Activated CD4-positive, alpha-beta T cell treated with anti-CD3 and anti-CD28 coated beads, Interleukin-2, Interleukin-4, amounts not matched to agents 100 ng/mL and 50 ng/mL, durations not matched to agents 16 hours and 8 hours (primary cell): ENCODE results near the gene LRRC63.
"Not testable (repeated sequence)": the region's sequence is repeated elsewhere in the genome, so short reads cannot be mapped to it uniquely, and the experiment has no call there.

Experiments used
- DNase-seq: peaks from one replicate; pipeline ENCODE4 v3.0.0-alpha.2; 2020; ENCODE audit warnings: low spot score

LRRC63 gene, protein sequence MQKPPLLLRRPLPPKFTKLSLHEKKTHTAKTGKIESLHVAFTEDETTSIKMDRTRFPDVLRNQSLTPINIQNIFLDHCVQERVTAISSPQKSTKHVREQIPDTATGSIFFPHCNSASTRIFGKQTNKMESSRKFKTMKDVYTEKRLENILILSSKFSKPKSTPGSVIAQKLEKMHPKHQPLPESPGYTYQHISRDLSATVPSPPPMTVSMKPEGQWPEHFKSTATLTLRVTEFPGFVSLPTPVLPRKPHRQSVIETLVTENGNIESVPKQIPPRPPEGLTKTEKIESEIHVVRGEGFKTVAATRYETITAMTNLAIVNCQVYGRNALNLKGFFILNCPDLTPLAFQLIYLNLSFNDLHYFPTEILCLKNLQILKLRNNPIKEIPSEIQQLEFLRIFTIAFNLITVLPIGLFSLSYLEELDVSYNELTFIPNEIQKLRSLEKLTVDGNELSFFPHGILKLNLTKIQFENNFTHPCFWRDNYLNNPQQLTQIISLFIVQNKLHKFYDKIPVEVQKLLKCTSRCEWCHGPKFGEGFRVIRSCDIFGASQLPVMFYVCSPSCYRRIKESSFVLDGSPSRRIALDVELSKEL

DNA sequence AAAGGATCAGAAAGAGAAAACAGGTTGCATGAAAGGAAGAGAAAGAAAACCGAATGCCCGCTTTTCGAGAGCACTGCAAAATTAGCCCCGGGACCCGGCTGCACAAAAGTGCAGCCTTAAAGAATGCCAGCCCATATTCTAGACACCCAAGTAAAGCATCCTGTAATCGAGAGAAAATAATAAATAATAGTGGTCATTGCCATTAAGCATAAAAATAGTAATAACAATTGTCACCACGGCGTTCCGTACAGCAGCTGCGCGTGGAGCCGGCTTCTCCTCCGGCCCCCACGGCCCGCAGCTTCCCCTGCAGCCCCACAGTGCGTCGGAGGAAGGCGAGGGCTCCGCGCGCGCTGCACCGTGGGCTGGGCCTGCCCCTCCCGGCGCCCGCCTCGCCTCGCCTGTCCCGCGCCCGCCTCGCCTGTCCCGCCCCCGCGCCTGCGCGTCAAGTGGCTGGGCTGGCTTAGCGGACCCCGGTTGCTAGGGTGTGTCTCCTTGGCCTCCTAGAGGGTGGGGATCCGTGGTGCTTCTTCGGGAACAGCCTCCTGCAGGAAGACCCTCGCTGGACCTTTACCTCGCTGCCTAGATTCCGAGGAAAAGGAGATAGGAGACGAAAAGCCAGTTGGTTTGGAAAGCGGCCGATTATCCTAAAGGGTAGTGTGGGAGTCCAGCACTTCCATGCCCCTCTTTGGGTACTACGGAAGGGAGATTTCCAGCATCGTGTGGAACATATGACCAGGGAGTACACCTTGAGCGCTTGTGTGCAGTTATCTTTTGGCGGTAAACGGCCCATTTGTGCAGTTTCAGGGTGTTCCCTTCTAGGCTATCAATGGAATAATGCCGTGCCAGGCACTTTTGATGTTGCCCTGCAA is at the start of gene LRRC63:
Gene LRRC63, plus strand, starts transcription at position 446 of the 869 bp plus-strand sequence. CDS start 1,107 bp downstream, outside the sequence.
- peak; percentile 86 for DNase-seq

DNA sequence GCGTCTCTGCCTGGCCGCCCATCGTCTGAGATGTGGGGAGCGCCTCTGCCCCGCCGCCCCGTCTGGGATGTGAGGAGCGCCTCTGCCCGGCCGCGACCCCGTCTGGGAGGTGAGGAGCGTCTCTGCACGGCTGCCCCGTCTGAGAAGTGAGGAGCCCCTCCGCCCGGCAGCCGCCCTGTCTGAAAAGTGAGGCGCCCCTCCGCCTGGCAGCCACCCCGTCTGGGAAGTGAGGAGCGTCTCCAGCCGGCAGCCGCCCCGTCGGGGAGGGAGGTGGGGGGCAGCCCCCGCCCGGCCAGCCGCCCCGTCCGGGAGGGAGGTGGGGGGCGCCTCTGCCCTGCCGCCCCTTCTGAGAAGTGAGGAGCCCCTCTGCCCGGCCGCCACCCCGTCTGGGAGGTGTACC is 49.0 kb upstream of the LRRC63 start:
- not testable (repeated sequence) for DNase-seq

DNA sequence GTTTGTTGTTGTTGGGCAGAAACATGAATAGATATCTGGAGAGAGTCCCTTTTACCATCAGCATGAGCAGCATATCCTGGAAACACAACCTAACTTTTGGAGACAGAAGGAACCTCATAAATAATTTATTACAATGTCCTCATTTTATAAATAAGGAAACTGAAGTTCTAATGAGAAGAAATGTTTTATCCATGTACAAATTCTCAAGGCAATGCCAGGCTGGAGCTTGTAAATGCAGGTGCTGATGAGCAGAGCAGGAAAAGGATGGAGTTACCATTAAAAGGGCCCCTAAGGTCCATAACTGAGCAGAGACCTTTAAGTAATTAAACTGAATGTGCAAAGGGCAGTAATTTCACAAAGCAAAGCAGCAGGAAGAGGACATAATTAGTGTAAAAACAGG is 47.1 kb upstream of the LRRC63 start:
- DNase-seq: no peak

DNA sequence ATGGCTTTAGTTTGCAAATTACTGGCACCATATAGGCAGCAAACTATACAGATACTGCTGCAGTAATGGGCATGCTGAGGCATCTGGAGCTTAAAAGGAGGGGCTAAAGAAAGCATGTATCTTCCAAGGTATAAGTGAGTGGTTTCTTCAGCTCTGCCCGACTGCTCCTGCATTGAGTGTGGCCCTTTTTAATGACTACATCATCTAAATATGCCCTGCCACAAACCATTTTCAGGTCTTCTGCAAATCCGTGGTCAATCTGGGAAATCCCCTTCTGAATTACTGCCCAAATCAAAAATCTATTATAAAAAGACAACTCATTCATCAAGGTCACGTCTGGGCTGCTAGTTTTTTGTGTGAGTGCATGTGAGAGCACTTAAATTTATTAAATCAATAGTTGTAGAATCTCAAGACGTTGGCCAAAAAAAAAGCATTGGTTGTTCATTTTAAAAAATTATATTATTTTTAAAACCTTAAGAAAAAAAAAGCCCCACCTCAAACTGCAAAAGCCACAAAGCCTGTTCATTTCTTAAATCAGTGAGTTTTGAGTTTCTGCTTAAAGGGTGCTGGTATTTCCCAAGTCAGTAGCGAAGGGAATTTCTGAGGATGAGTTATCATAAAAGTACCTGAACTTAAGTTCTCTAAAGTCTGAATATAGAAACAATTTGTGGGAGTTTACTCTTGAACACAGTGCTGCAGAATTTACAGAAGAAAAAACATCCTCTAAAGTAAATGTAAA is 46.1 kb upstream of the LRRC63 start:
- DNase-seq: peak; percentile 84

DNA sequence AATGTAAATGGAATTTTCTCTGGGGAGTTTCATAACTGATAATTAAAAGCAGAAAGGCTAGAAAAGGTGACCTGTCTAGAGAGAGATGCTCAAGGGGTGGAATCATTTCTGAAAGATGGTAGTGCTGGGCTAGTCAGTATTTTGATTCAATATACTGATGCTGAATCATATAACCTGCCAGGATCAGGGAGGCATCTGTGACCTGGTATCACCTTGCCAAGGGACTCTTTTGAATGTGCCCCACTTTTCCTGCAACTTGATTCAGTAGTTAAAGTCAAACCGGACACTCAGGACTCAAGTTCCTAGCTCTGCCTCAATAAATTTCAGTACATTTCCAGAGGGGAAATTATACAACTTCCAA is 45.5 kb upstream of the LRRC63 start:
- DNase-seq: no peak

DNA sequence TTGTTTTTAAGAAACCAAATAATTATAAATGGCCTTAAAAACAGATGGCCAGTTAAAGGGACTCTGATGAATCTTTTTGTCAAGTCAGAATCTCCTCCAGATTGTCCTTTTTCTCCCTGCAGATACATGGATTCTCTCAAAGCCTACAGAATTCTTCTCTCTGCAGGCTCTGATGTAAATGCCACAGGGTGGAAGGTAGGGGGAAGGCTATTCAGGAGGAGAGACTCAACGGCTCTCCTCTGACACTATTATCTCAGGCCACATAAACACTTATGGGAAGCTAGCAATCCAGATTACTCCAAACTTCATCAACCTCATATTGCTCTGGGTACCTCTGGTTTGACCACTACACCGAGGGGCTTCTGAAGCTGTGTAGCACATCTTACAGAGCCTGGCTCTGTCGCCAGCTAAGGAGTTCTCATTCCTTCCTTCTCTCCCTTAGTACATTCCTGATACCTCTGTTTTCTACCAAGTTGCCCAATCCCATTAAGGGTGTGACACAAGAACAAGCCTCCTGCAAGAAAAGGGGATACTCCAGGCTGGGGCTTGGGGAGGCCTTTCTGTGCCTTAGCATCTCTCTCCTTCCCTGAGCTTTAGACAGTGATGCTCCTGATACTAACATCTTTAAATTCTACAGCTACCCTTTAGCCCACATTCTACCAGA is 44.6 kb upstream of the LRRC63 start:
- no peak for DNase-seq

DNA sequence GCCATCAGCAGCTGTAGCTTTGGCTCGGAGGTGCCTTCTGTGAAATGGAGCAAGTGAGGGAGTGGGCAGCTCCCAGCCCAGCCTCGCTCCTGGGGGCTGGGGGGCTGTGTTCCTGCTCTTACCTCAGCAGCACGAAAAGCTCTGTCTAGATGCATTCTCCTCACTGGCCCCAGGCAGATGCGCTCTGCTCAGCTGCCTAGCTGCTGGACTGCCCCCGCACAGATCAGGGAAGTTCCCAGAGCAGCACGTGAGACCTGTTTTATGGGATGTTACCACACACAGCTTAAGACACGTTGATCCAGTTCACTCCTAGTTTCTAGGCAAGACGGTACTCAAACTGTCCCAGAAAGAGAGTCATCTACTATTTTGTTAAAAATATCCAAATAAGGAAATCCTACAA is 43.4 kb upstream of the LRRC63 start:
- no peak for DNase-seq

DNA sequence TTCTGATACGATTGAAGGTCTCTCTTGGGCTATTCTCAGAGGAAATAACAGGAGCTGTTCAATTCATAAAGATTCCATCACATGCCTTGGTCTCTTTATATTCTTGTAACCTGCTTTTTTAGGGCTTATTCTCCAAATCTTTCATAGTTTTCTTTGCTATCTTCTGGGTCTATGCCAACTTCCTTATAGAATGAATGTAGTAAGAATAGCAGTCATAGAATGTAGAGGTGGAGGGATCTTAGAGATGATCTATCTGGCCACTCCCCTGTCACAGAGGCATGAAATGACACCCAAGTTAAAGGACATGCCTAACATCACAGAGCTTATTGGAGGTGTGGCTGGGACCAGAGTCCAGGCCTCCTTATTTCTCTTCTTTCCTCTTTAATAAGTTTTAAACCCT is 42.9 kb upstream of the LRRC63 start:
- DNase-seq: no peak

DNA sequence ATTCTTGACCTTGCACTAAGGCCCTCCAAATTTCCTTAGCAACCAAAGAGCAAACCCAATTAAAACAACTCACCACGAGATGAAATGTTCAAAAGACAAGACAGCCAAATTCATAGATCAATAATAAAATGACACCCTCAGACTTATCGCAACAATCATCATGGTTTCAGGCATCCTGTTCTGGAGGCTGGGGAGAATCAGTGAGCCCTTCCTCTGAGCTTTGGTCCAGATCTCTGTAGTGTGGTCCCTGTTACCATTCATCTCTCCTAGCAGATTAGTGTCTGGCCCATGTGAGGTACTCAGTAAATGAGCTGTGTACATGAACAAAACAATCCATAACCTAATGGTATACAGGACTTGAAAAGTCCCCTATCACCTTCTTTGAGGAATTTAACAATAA is 42.0 kb upstream of the LRRC63 start:
- no peak for DNase-seq

DNA sequence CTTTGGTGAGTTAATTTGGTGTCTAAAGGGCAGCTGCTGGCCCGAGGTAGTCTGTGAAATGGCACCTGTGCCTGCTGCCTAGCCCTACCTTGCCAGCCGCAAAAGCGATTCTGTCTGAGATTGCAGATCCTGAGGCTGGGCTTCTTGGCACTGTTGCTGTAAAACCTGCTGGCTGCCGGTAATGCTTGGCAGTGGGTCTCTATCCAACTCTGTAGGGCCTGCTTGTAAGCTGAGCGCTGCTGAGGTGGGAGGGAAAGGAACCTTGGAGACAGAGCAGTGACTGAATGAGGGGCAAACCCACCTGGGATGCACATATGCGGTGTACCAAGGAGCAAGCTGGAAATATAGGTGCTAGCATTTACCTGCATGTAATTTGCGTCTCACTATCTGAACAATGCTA is 41.5 kb upstream of the LRRC63 start:
- no peak for DNase-seq

DNA sequence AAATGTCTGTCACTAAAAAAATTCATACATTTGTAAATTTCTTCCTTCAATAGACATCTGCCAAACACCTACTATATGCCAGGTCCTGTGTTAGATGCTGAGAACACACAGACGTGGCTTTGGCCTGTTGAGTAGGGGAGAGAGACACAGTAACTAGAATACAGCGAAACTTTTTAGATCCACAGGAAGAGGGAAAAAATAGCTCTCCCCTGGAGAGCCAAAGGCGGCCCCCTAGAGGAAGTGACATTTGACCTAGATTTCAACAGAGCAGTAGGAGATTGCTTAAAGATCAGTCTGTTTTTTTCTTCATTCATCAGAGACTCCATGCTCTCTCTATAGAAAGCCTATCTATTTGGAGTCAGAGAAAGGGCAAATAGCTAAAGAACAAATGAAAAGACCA is 41.0 kb upstream of the LRRC63 start:
- DNase-seq: no peak

DNA sequence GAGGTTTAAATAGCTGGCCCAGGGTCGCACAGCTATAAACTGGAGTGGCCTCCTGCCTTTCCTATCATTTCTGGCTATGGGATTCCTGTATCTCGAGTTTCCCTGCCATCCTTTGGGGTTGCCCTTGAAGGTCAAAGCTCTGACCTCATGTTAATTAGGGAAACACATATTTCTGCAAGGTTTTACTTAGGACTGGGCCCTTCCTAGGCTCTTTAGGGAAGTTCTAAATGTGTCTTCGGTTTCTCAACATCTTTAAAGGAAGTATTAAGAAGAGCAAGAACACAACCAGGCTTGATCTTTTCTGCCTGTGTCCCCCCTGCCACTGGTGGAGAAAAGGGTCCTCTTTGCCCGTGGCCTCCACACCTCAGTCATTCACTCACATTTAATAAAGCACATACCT is 40.5 kb upstream of the LRRC63 start:
- DNase-seq: no peak

DNA sequence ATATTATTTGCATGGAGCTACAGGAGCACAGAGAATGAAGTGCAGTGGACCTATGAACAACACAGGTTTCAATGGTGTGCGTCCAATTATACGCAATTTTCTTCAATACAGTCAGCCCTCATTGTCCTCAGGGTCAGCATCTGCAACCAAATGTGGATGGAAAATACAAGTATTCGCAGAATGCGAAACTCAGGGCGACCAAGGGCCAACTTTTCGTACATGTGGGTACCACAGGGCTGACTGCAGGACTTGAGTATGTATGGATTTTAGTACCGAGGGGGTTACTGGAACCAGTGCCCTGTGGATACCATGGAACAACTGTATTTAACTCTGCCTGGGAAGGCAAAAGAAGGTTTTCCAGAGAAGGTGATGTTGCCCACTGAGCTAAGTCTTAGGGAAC is 40.0 kb upstream of the LRRC63 start:
- DNase-seq: no peak

DNA sequence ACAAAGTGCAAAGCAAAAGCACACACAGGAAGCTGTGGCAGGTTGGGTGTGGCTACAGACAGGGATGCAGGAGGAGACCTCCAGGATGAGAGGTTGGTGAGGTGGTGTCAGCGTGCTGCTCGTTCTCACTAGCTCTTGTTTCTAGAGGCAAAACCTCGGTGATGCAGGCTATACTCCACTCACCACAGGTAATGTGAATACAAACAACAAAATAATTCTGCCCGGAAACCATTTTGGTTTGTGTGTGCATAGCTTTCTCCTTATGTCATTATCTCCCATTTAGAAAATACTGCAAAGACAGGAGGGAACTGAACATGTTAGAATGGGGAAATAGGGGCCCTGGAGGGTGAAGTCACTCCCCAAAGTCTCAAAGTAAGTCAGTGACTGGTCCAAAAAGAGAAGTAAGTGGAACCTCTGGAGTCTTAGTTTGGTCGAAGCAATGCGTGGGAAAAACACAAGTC is 39.2 kb upstream of the LRRC63 start:
- DNase-seq: peak; percentile 81

DNA sequence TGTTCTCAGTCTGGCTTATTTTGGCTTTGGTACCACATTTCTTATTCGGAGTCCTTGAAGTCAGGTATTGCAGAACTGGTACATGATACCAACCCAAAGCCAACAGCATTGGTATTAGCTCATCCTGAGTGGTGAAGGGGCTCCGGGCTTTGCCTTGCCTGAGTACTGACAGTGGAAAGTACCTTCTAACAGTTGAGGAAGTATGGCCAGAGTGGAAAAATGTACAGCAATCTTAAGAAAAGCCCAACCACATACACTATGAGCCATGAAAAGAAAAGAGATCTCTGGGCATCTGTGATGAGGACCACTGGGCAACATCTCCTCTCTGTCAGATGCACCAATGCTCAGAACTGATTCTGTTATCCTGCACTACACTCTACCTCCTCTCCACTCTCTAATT is 38.1 kb upstream of the LRRC63 start:
- peak; percentile 66 for DNase-seq

DNA sequence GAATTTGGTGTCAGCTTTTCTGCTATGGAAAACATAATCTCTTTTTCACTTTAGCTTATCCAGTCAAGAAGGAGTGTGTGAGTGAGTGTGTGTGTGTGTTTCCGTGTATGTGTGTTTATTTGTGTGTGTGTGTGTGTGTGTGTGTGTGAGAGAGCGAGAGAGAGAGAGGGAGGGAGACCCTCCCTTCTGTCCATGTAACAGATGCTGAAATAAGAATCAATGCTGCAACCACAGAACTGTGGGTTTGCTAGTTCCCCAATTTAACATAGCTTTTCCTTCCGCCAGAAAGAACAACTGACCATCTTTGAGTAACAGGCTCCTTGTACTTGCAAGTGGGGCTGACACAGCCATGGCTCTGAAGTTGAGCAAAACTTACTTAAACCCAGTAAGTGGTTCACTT is 35.0 kb upstream of the LRRC63 start:
- peak; percentile 58 for DNase-seq

DNA sequence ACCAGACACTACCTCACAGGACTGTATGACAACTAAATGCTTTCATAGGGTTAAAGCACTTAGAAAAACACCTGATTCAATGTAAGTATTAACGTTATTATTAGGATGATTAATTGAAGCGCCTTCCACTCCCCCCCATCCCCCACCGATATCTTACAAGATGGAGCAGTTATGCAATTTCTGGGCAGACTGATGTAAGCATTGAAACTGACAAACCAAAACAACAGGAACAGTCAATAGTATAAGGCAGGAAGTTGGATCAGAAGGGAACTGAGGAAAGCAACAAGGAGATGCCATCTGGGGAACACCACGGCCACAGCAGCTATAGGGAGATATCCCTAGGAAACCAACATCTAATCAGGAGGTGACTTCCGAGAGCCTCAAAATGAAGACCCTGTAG is 33.6 kb upstream of the LRRC63 start:
- no peak for DNase-seq

DNA sequence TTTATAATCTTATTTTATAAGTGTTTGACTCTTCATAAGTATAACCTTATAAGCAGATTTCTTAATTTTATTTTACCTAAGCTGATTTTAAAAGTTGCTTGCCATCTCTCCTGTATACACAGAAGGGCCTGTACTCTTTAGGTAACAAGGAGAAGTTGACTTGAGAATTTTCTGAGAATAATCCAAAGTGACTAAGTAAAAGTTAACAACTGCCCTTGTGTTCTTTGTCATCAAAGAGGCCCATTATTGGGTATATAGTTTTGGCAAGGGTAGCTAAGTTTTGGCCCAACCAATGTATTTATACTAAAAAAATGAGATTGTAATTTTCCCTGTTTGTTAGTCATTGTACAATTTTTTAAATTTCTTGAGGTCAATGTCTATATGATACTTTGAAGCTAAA is 32.9 kb upstream of the LRRC63 start:
- no peak for DNase-seq

DNA sequence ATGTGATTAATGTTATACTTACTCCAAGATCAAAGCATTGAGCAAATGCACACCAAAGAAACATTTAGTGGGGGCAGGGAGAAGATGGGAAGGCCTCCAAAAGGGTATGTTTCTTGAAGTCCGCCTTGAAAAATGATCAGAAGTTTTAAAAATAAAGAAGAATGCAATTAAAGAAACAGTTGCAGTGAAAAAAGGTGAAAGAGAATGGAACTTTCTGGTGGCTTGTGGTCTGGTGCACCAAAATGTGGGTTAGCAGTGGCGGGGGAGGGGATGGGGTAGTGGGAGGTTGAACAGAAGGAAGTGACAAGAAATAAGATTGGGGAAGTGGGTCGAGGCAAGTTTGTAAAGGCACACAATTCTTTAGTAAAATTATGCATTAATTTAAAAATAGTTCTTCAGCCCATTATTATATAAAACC is 32.2 kb upstream of the LRRC63 start:
- peak; percentile 82 for DNase-seq

DNA sequence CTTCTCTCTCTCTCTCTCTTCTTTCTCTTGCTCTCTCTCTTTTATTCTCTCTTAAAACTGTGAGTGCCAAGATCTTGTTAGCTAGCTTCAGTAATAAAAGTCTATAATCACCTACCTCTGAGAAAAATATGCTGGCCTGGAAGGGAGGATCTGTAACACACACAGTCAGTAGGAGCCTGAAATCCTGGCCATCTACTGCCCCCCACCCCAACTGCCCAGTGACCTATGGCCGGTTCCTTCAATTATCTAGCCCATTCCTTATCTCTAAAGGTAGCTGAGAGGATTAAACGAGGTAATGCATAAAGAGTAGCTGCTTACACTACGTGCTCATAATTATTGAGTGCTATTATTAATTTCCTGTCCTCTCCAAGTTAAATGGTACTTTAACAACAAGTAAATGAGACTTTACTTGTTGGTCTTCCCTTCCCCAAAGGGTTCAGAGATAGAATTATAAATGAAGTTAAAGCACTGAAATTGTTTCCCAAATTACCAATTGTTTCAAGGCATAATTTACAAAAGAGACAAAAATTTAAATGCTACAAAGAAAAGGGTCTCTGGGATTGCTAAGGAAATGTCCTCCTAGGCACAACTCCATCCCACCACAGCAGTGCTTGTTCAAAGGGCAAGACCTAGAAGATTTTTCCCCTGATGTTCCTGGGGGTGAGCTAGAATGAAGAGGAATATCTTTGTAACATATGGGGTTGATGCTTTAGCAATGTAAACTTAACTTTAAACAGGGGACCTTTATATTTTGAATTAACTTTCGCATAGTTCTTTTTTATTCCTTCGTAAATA is 31.6 kb upstream of the LRRC63 start:
- DNase-seq: no peak

DNA sequence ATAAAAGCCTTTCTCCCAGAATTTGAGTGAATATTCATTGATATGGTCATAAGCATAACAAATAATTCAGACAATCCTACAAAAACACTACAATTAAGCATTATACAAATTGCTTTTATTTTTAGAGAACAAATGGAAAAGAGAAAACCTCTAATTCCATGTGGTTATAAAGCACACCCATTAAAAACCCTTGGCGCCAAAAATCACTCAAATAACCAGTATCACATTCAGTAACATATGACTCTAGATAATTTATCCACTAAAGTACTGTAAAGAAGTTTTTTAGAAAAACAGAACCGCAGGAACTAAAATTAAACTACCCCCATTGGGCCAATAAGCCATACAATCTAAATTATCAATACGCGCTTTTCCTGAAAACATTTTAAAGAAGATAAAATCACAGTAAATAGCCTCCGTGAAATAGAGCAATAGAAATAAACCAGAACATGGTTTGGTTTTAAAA is 30.3 kb upstream of the LRRC63 start:
- DNase-seq: no peak
